HepG2 (cell line): ENCODE results near the gene SELENOS. TPM values are rescaled to one million over a fixed set of nuclear protein-coding genes. Genes with fewer than 3 reads are reported as not detected.

Experiments used
- CEBPZ ChIP-seq: IDR thresholded peaks from 2 replicates; pipeline ENCODE4 v1.6.1; 2012; ENCODE audit warnings: low read length, improper control_type of control experiment
- FOSL2 ChIP-seq: sonication (generic); formaldehyde crosslinking; IDR thresholded peaks from 2 replicates; pipeline ENCODE4 v1.4.0; 2020; ENCODE audit warnings: missing genetic modification reagents
- FOXP1 ChIP-seq, 2 experiments: fragments of 450-650 bp in 1 of 2; IDR thresholded peaks; 2 replicates each; pipeline ENCODE4 v1.6.1; 2017 to 2018; ENCODE audit warnings: antibody characterized with exemption in 1 of 2
- IRF9 ChIP-seq: sonication (generic); formaldehyde crosslinking; IDR thresholded peaks from 2 replicates; pipeline ENCODE4 v1.8.0; 2022; ENCODE audit warnings: missing genetic modification reagents, mild to moderate bottlenecking, borderline replicate concordance
- TFAP4 ChIP-seq: sonication (generic); IDR thresholded peaks from 2 replicates; pipeline ENCODE4 v1.6.1; 2016; ENCODE audit warnings: low read depth, borderline replicate concordance
- ZFP1 ChIP-seq: IDR thresholded peaks from 2 replicates; pipeline ENCODE4 v1.6.1; 2016
- ZNF646 ChIP-seq: sonication (generic); formaldehyde crosslinking; IDR thresholded peaks from 2 replicates; pipeline ENCODE4 v1.9.0; 2021; ENCODE audit warnings: mild to moderate bottlenecking, missing genetic modification reagents
- polyA plus RNA-seq, 8 experiments: library from polyadenylated mRNA; depleted of rRNA in 3 of 8; stranded (reverse) in 7 of 8; unstranded in 1 of 8; fragments of >200 nt; fragmentation: Illumina TruSeq in 4 of 8; extraction: Trizol in 4 of 8; gene quantifications; 2 replicates each; pipeline versions ENCODE4 v1.2.1 to v1.2.3, GENCODE V29; 2011 to 2016; ENCODE audit warnings: low read depth in 4 of 8, missing spikeins in 1 of 8, mixed read lengths in 1 of 8; ENCODE audit not compliant: insufficient read depth in 1 of 8
- total RNA-seq, 5 experiments: library from RNA; depleted of rRNA; stranded (reverse); fragments of >200 nt; fragmentation: Illumina TruSeq; extraction: Trizol; gene quantifications; 2 replicates each; pipeline ENCODE4 v1.2.3, GENCODE V29; 2016; ENCODE audit warnings: low read depth in 1 of 5

The SELENOS gene
- total and polyA plus RNA-seq, 2 of the 13 experiments (the other 11 are each of a cell fraction or from before 2014, with no cell fraction given) = 63.0 to 66.1 TPM

- TF ChIP-seq ZNF646 (peak; percentile 74), TFAP4 (peak; percentile 71; the same call in 1 of the 2 replicates), IRF9 (CRISPR knock-in tag) (no peak), FOSL2 (peak; percentile 79), ZFP1 (CRISPR knock-in tag) (no peak), CEBPZ (no peak), FOXP1 (IDR thresholded peaks at IDR 0.05) (no peak), FOXP1 (CRISPR knock-in tag; IDR thresholded peaks at IDR 0.05) (peak; percentile 33; the same call in 1 of the 2 replicates)
Measured at GRCh38 chr15:101255615-101256241, 21.6 kb downstream of the SELENOS start (continued).
